HCT116 (cell line): ENCODE measurements around the gene CELF2. TPM values are rescaled to one million over a fixed set of nuclear protein-coding genes. Genes with fewer than 3 reads are reported as not detected.

ENCODE experiments used
- ATAC-seq: fragments of 200-7000 bp; cut with Tn5 transposase; 2 replicates; pipeline ENCODE4 v1.9.1; 2020; ENCODE audit warnings: mild to moderate bottlenecking, moderate library complexity
- BruUV-seq: library from RNA; stranded (reverse); fragments of 400-500 nt; replicated peaks from 2 replicates; lab custom pipeline; 2021; lab: Mats Ljungman, UMichigan
- CTCF ChIA-PET: fragments of 300-600 bp; sonication (Branson Sonifier 250); formaldehyde crosslinking; loops from one replicate; lab custom pipeline; 2021; ENCODE audit warnings: antibody characterized with exemption; lab: Charles Lee
- POLR2A ChIA-PET: fragments of 300-600, 350-600 bp; sonication (Branson Sonifier 250); formaldehyde crosslinking; loops from one replicate; lab custom pipeline; 2021; ENCODE audit warnings: antibody characterized with exemption; lab: Charles Lee
- RAD21 ChIA-PET, 2 experiments: fragments of 300-600 bp; sonication (Branson Sonifier 250); formaldehyde crosslinking; loops; one replicate each; lab custom pipeline; 2023; ENCODE audit warnings: low total read pairs in 2 of 2; ENCODE audit not compliant: uncharacterized antibody in 2 of 2, unreplicated experiment in 2 of 2, low non-redundant PET in 1 of 2; lab: Charles Lee
- DNase-seq: peaks from one replicate; pipeline ENCODE4 v3.0.0-alpha.2; 2010; ENCODE audit warnings: low read depth, low spot score
- H2AFZ ChIP-seq: fragments of 200-600 bp; shearing (Covaris generic), sonication (generic); 2 replicates; pipeline ENCODE4 v1.6.1; 2017; ENCODE audit warnings: low read depth, mixed run types, mixed read lengths, antibody characterized with exemption, low read length; ENCODE audit not compliant: poor library complexity, severe bottlenecking
- H3K27ac ChIP-seq: 2 replicates; pipeline ENCODE4 v1.5.1; 2012; ENCODE audit warnings: low read depth, low read length
- H3K27me3 ChIP-seq: fragments of 200-600 bp; sonication (generic); 2 replicates; pipeline ENCODE4 v1.6.1; 2016; ENCODE audit warnings: mixed run types, low read length, mixed read lengths; ENCODE audit not compliant: insufficient read depth
- H3K36me3 ChIP-seq, 2 experiments: fragments of 200-500 bp in 1 of 2; fragments of 200-600 bp in 1 of 2; sonication (Bioruptor generic) in 1 of 2; sonication (generic) in 1 of 2; 2 replicates each; pipeline versions ENCODE4 v1.5.1 to v1.6.1; 2014 to 2016; ENCODE audit warnings: low read length in 2 of 2, inconsistent platforms in 1 of 2, mixed read lengths in 1 of 2, mixed run types in 1 of 2; ENCODE audit not compliant: insufficient read depth in 2 of 2, control insufficient read depth in 1 of 2
- H3K4me1 ChIP-seq, 2 experiments: fragments of 200-600 bp in 1 of 2; sonication (generic) in 1 of 2; 2 replicates each; pipeline versions ENCODE4 v1.5.1 to v1.6.1; 2012 to 2017; ENCODE audit warnings: low read length in 2 of 2, inconsistent platforms in 1 of 2, mild to moderate bottlenecking in 1 of 2, mixed read lengths in 1 of 2, mixed run types in 1 of 2, moderate library complexity in 1 of 2; ENCODE audit not compliant: insufficient read depth in 2 of 2, control insufficient read depth in 1 of 2
- H3K4me2 ChIP-seq: fragments of 200-600 bp; sonication (generic); 2 replicates; pipeline ENCODE4 v1.6.1; 2017; ENCODE audit warnings: mixed run types, low read length, mixed read lengths
- H3K4me3 ChIP-seq, 2 experiments: fragments of 200-600 bp in 1 of 2; sonication (generic) in 1 of 2; replicated peaks in 1 of 2; 2 replicates each; pipeline ENCODE4 v1.5.1; 2011 to 2016; ENCODE audit warnings: low read length in 2 of 2, control low read depth in 1 of 2, low read depth in 1 of 2, mild to moderate bottlenecking in 1 of 2, mixed read lengths in 1 of 2, mixed run types in 1 of 2
- H3K79me2 ChIP-seq: fragments of 200-600 bp; sonication (generic); 2 replicates; pipeline ENCODE4 v1.6.1; 2017; ENCODE audit warnings: mild to moderate bottlenecking, mixed run types, low read length, moderate library complexity, mixed read lengths; ENCODE audit not compliant: insufficient read depth
- H3K9ac ChIP-seq: fragments of 200-600 bp; sonication (generic); 2 replicates; pipeline ENCODE4 v1.6.1; 2016; ENCODE audit warnings: low read length, mixed read lengths
- H3K9me2 ChIP-seq: fragments of 200-600 bp; sonication (generic), shearing (Covaris generic); 2 replicates; pipeline ENCODE4 v1.6.1; 2017; ENCODE audit warnings: mixed run types, mild to moderate bottlenecking, moderate library complexity; ENCODE audit not compliant: insufficient read depth
- H3K9me3 ChIP-seq, 2 experiments: fragments of 200-500 bp in 1 of 2; fragments of 200-600 bp in 1 of 2; sonication (Bioruptor generic) in 1 of 2; sonication (generic) in 1 of 2; 2 replicates each; pipeline ENCODE4 v1.6.1; 2014 to 2017; ENCODE audit warnings: low read length in 2 of 2, mixed read lengths in 2 of 2, inconsistent platforms in 1 of 2, low read depth in 1 of 2, mild to moderate bottlenecking in 1 of 2, mixed run types in 1 of 2, moderate library complexity in 1 of 2; ENCODE audit not compliant: control insufficient read depth in 1 of 2, insufficient read depth in 1 of 2
- H4K20me1 ChIP-seq: fragments of 200-600 bp; sonication (generic), shearing (Covaris generic); 2 replicates; pipeline ENCODE4 v1.6.1; 2017; ENCODE audit warnings: mixed run types, mild to moderate bottlenecking, moderate library complexity; ENCODE audit not compliant: insufficient read depth
- CEBPB ChIP-seq: IDR thresholded peaks from 2 replicates; pipeline ENCODE4 v1.6.1; 2012; ENCODE audit warnings: low read depth
- ELF1 ChIP-seq: IDR thresholded peaks from 2 replicates; pipeline ENCODE4 v1.6.1; 2012; ENCODE audit warnings: low read depth, borderline replicate concordance
- EZH2 ChIP-seq: fragments of 200-600 bp; sonication (generic); IDR thresholded peaks from 2 replicates; pipeline ENCODE4 v1.6.1; 2017; ENCODE audit warnings: antibody characterized with exemption, mixed run types
- EZH2phosphoT487 ChIP-seq: fragments of 200-600 bp; IDR thresholded peaks from 2 replicates; pipeline ENCODE4 v1.6.1; 2018; ENCODE audit warnings: antibody characterized with exemption, borderline replicate concordance
- FOSL1 ChIP-seq: IDR thresholded peaks from 2 replicates; pipeline ENCODE4 v1.6.1; 2012; ENCODE audit warnings: low read depth
- JUND ChIP-seq: IDR thresholded peaks from 2 replicates; pipeline ENCODE4 v1.6.1; 2012
- POLR2A ChIP-seq: IDR thresholded peaks from 2 replicates; pipeline ENCODE4 v1.7.0; 2011; ENCODE audit warnings: borderline replicate concordance; ENCODE audit not compliant: insufficient read depth, insufficient read length; ENCODE audit errors: extremely low read depth
- POLR2AphosphoS5 ChIP-seq: IDR thresholded peaks from 2 replicates; pipeline ENCODE4 v1.6.1; 2011; ENCODE audit warnings: mild to moderate bottlenecking, low read depth, low read length, moderate library complexity
- RAD21 ChIP-seq: IDR thresholded peaks from 2 replicates; pipeline ENCODE4 v1.6.1; 2012; ENCODE audit warnings: low read depth, mild to moderate bottlenecking
- TCF7L2 ChIP-seq: IDR thresholded peaks from 2 replicates; pipeline ENCODE4 v1.7.0; 2011; ENCODE audit warnings: borderline replicate concordance, inconsistent platforms; ENCODE audit not compliant: insufficient read depth, insufficient read length; ENCODE audit errors: extremely low read depth
- YY1 ChIP-seq: IDR thresholded peaks from 2 replicates; pipeline ENCODE4 v1.6.1; 2011; ENCODE audit warnings: low read length, low read depth, moderate library complexity, mild to moderate bottlenecking; ENCODE audit not compliant: insufficient replicate concordance; ENCODE audit errors: extremely low read depth
- ZNF274 ChIP-seq: fragments of 200-500 bp; sonication (Bioruptor generic); IDR thresholded peaks from 2 replicates; pipeline ENCODE4 v1.6.1; 2014; ENCODE audit warnings: mild to moderate bottlenecking, low read depth, low read length, inconsistent platforms
- intact Hi-C: fragments of 100-400 bp; cut with micrococcal nuclease; formaldehyde crosslinking; loops from 2 replicates; pipeline ENCODE4 v1.10.0; 2022
- total RNA-seq: library from RNA; stranded (reverse); gene quantifications from one replicate; pipeline ENCODE4 v1.2.1, GENCODE V29; 2021; ENCODE audit not compliant: unreplicated experiment
- TF ChIP-seq, protein P1 (sequence below), 3 experiments: fragments of 200-600 bp in 1 of 3; sonication (generic) in 1 of 3; IDR thresholded peaks in 2 of 3; conservative IDR thresholded peaks in 1 of 3; 2 replicates each; pipeline ENCODE4 v1.5.1; 2012 to 2017; ENCODE audit warnings: low read depth in 2 of 3, low read length in 2 of 3, antibody characterized with exemption in 1 of 3, borderline replicate concordance in 1 of 3, control low read depth in 1 of 3, mild to moderate bottlenecking in 1 of 3, mixed read lengths in 1 of 3, mixed run types in 1 of 3, moderate library complexity in 1 of 3; ENCODE audit not compliant: insufficient read depth in 1 of 3
- TF ChIP-seq, protein P2 (sequence below): IDR thresholded peaks from 2 replicates; pipeline ENCODE4 v1.6.1; 2012
- TF ChIP-seq, protein P3 (sequence below): IDR thresholded peaks from 2 replicates; pipeline ENCODE4 v1.6.1; 2012

Gene CELF2
- total RNA-seq, 1 experiment from 2014 or later: 0.66 TPM

DNA sequence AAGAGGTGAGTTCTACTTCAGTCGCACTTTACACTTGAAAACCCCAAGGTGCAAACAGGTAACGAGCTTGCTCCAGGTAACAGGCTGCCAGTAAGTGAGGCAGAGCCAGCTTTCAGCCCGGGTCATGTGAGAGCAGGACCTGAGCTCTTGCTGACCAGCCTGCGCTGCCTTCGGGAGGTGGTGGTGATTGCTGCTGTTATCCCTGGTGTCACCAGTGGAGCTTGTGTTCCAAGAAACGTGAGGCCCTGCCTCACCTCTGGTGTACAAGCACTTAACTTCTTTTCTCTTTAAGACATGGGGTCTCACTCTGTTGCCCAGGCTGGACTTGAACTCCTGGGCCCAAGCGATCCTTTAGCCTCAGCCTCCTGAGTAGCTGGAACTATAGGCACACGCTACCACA is 265.0 kb downstream of the CELF2 start:
- Histone ChIP-seq H3K4me1 (no peaks in the 10 kb centered on the region), H3K9ac (no peak overlapping the region), H4K20me1 (no peaks in the 10 kb centered on the region), H3K27me3 (0 out of 2 replicates have a peak, but pooled peaks cover 4% of the 10 kb centered on the region), H3K79me2 (no peaks in the 10 kb centered on the region)
- ChIA-PET CTCF (interaction anchor here (1.6 kb wide), 1 partner anchor 13 kb away, joined by 11 read pairs; no protein-coding TSS in a partner anchor), RAD21 (no interaction called here), POLR2A (no interaction called here)
- TF ChIP-seq POLR2A (no peak), ELF1 (no peak), TCF7L2 (no peak), RAD21 (no peak), EZH2 (no peak), POLR2AphosphoS5 (no peak), YY1 (no peak), JUND (no peak), CEBPB (no peak), ZNF274 (no peak), EZH2phosphoT487 (no peak), FOSL1 (no peak)
- TF ChIP-seq, protein P1, sequence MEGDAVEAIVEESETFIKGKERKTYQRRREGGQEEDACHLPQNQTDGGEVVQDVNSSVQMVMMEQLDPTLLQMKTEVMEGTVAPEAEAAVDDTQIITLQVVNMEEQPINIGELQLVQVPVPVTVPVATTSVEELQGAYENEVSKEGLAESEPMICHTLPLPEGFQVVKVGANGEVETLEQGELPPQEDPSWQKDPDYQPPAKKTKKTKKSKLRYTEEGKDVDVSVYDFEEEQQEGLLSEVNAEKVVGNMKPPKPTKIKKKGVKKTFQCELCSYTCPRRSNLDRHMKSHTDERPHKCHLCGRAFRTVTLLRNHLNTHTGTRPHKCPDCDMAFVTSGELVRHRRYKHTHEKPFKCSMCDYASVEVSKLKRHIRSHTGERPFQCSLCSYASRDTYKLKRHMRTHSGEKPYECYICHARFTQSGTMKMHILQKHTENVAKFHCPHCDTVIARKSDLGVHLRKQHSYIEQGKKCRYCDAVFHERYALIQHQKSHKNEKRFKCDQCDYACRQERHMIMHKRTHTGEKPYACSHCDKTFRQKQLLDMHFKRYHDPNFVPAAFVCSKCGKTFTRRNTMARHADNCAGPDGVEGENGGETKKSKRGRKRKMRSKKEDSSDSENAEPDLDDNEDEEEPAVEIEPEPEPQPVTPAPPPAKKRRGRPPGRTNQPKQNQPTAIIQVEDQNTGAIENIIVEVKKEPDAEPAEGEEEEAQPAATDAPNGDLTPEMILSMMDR (IDR thresholded peaks at IDR 0.05 in 2 of 3, conservative IDR thresholded peaks at IDR 0.05 in 1 of 3; ENCODE audit: borderline replicate concordance in 1 of 3, insufficient read depth in 1 of 3, low read depth in 2 of 3, low read length in 2 of 3): no peak
- TF ChIP-seq, protein P2, sequence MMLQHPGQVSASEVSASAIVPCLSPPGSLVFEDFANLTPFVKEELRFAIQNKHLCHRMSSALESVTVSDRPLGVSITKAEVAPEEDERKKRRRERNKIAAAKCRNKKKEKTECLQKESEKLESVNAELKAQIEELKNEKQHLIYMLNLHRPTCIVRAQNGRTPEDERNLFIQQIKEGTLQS: no peak
- TF ChIP-seq, protein P3, sequence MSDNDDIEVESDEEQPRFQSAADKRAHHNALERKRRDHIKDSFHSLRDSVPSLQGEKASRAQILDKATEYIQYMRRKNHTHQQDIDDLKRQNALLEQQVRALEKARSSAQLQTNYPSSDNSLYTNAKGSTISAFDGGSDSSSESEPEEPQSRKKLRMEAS: no peak
- TF ChIP-seq, all 23 proteins: peak for 0
- Histone ChIP-seq H3K36me3 (no peaks in the 10 kb centered on the region), H2AFZ (no peak overlapping the region), H3K4me2 (no peak overlapping the region), H3K4me3 (no peak overlapping the region), H3K27ac (no peak overlapping the region), H3K9me3 (no peaks in the 10 kb centered on the region), H3K9me2 (no peaks in the 10 kb centered on the region)
- BruUV-seq: no TSS peak
- intact Hi-C loops: no loop called here
- DNase-seq: no peak
- ATAC-seq: no peak
